Loucy (cell line): ENCODE data around the gene OSCAR.

ENCODE experiments used
- H2AFZ ChIP-seq: fragments of 200-600 bp; sonication (generic); 2 replicates; pipeline ENCODE4 v1.6.0; 2016; ENCODE audit warnings: antibody characterized with exemption, mild to moderate bottlenecking, low read length, moderate library complexity
- H3F3A ChIP-seq: fragments of 200-600 bp; 2 replicates; pipeline ENCODE4 v1.6.0; 2016; ENCODE audit warnings: antibody characterized with exemption, low read depth, mild to moderate bottlenecking
- H3K27me3 ChIP-seq: fragments of 200-600 bp; sonication (generic); 2 replicates; pipeline ENCODE4 v1.6.1; 2014; ENCODE audit warnings: low read length, mild to moderate bottlenecking; ENCODE audit not compliant: insufficient read depth, poor library complexity, severe bottlenecking
- H3K36me3 ChIP-seq: fragments of 200-600 bp; sonication (generic); 2 replicates; pipeline ENCODE4 v1.6.1; 2016; ENCODE audit warnings: low read length; ENCODE audit not compliant: insufficient read depth
- H3K4me1 ChIP-seq: fragments of 200-600 bp; sonication (generic); 2 replicates; pipeline ENCODE4 v1.5.1; 2014; ENCODE audit warnings: low read length, mild to moderate bottlenecking; ENCODE audit not compliant: insufficient read depth, poor library complexity, severe bottlenecking
- H3K4me2 ChIP-seq: fragments of 200-600 bp; sonication (generic); 2 replicates; pipeline ENCODE4 v1.6.0; 2014; ENCODE audit warnings: antibody characterized with exemption, low read length, low read depth, mild to moderate bottlenecking; ENCODE audit not compliant: poor library complexity, severe bottlenecking
- H3K4me3 ChIP-seq: fragments of 200-600 bp; sonication (generic); 2 replicates; pipeline ENCODE4 v1.5.1; 2014; ENCODE audit warnings: low read length, mild to moderate bottlenecking, mixed read lengths; ENCODE audit not compliant: poor library complexity, severe bottlenecking
- H3K79me2 ChIP-seq: fragments of 200-600 bp; sonication (generic); 2 replicates; pipeline ENCODE4 v1.6.1; 2014; ENCODE audit warnings: low read length; ENCODE audit not compliant: insufficient read depth
- H3K9ac ChIP-seq: fragments of 200-600 bp; sonication (generic); 2 replicates; pipeline ENCODE4 v1.6.0; 2014; ENCODE audit warnings: mild to moderate bottlenecking, low read depth, low read length, moderate library complexity; ENCODE audit not compliant: poor library complexity, severe bottlenecking
- H3K9me2 ChIP-seq: fragments of 200-600 bp; sonication (generic); replicated peaks from 2 replicates; pipeline ENCODE4 v1.6.1; 2016; ENCODE audit warnings: low read depth, low read length, mixed read lengths
- H3K9me3 ChIP-seq: fragments of 200-600 bp; sonication (generic); 2 replicates; pipeline ENCODE4 v1.6.1; 2014; ENCODE audit warnings: mild to moderate bottlenecking, antibody characterized with exemption, low read length, low read depth; ENCODE audit not compliant: insufficient read depth
- H4K20me1 ChIP-seq: fragments of 200-600 bp; sonication (generic); 2 replicates; pipeline ENCODE4 v1.6.0; 2014; ENCODE audit warnings: antibody characterized with exemption, low read length, mild to moderate bottlenecking; ENCODE audit not compliant: insufficient read depth, poor library complexity, severe bottlenecking
- CTCF ChIP-seq: fragments of 200-600 bp; sonication (generic); conservative IDR thresholded peaks from 2 replicates; pipeline ENCODE4 v1.5.1; 2014; ENCODE audit warnings: mild to moderate bottlenecking, antibody characterized with exemption, low read length
- EZH2phosphoT487 ChIP-seq: fragments of 200-600 bp; IDR thresholded peaks from 2 replicates; pipeline ENCODE4 v1.6.1; 2018; ENCODE audit warnings: antibody characterized with exemption, mild to moderate bottlenecking, moderate library complexity, borderline replicate concordance

Gene OSCAR

DNA sequence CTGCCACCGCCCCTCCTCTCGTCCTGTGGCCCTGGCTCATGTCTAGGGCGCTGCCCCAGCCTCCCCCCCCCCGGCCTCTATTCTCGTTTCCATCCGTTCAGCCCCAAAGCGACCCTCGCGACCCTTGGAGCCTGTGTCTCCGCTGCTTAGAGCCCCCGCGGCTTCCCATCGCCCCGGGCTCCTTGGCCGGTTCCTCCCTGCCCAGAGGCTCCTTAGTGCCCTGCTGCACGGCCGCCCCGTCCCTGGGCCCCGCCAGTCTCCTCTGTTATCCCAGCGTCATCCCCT, 27.8 kb upstream of the OSCAR start:
- Histone ChIP-seq H3K9ac (no peak overlapping the region), H3K27me3 (no peaks in the 10 kb centered on the region), H3K4me2 (no peak overlapping the region), H3K9me3 (no peaks in the 10 kb centered on the region), H3K4me1 (no peaks in the 10 kb centered on the region), H3K36me3 (peaks cover 35% of the 10 kb centered on the region; the same call in 1 of the 2 replicates), H4K20me1 (no peaks in the 10 kb centered on the region), H3K4me3 (no peak overlapping the region), H3K9me2 (no peaks in the 10 kb centered on the region), H2AFZ (no peak overlapping the region), H3K79me2 (no peaks in the 10 kb centered on the region), H3F3A (no peaks in the 10 kb centered on the region)
- no peak for TF ChIP-seq CTCF

- Histone ChIP-seq H3K9me2 (no peaks in the 10 kb centered on the region), H3F3A (no peaks in the 10 kb centered on the region), H3K4me3 (no peak overlapping the region), H3K9ac (no peak overlapping the region), H3K36me3 (peaks cover 40% of the 10 kb centered on the region; the same call in 1 of the 2 replicates), H2AFZ (no peak overlapping the region), H3K4me2 (no peak overlapping the region), H4K20me1 (no peaks in the 10 kb centered on the region), H3K27me3 (no peaks in the 10 kb centered on the region), H3K4me1 (no peaks in the 10 kb centered on the region), H3K9me3 (no peaks in the 10 kb centered on the region), H3K79me2 (no peaks in the 10 kb centered on the region)
- no peak for TF ChIP-seq CTCF
- no peak for TF ChIP-seq EZH2phosphoT487
Measured at GRCh38 chr19:54127688-54128440, 27.3 kb upstream of the OSCAR start.

- Histone ChIP-seq H3K79me2 (no peaks in the 10 kb centered on the region), H3K9me3 (no peaks in the 10 kb centered on the region), H3K9ac (no peak overlapping the region), H2AFZ (no peak overlapping the region), H3K36me3 (peaks cover 54% of the 10 kb centered on the region; the same call in 1 of the 2 replicates), H3K27me3 (no peaks in the 10 kb centered on the region), H3K4me3 (no peak overlapping the region), H4K20me1 (no peaks in the 10 kb centered on the region), H3K4me2 (no peak overlapping the region), H3F3A (no peaks in the 10 kb centered on the region), H3K9me2 (no peaks in the 10 kb centered on the region), H3K4me1 (no peaks in the 10 kb centered on the region)
- TF ChIP-seq CTCF (no peak), EZH2phosphoT487 (no peak)
Measured at GRCh38 chr19:54125713-54126112, 25.1 kb upstream of the OSCAR start.
